Activated CD8-positive, alpha-beta memory T cell treated with anti-CD3 and anti-CD28 coated beads, Interleukin-2, amount 50 U/mL, for 24 hours (primary cell): ENCODE results near the gene DPP7.
"Not testable (repeated sequence)": the region's sequence is repeated elsewhere in the genome, so short reads cannot be mapped to it uniquely, and the experiment has no call there.

Source experiments
- DNase-seq: peaks from one replicate; pipeline ENCODE4 v3.0.0-alpha.2; 2020; ENCODE audit errors: extremely low read depth

The DPP7 gene

GRCh38 chr9:137148242-137148641 lies 33.7 kb upstream of the DPP7 start:
- no peak for DNase-seq

- DNase-seq = no peak
Observed at GRCh38 chr9:137147793-137148160, 33.2 kb upstream of the DPP7 start.

GRCh38 chr9:137147091-137147792 lies 32.7 kb upstream of the DPP7 start:
- no peak for DNase-seq

GRCh38 chr9:137146527-137146918 lies 32.0 kb upstream of the DPP7 start:
- DNase-seq = no peak

- no peak for DNase-seq
Observed at GRCh38 chr9:137145731-137146526, 31.4 kb upstream of the DPP7 start.

- DNase-seq = no peak
Observed at GRCh38 chr9:137143459-137143858, 28.9 kb upstream of the DPP7 start.

- DNase-seq = no peak
Observed at GRCh38 chr9:137141976-137142936, 27.7 kb upstream of the DPP7 start.

- no peak for DNase-seq
Observed at GRCh38 chr9:137141050-137141810, 26.7 kb upstream of the DPP7 start.

- DNase-seq = no peak
Observed at GRCh38 chr9:137140151-137141012, 25.8 kb upstream of the DPP7 start.

- no peak for DNase-seq
Observed at GRCh38 chr9:137139468-137140150, 25.1 kb upstream of the DPP7 start.

GRCh38 chr9:137138722-137139467 lies 24.4 kb upstream of the DPP7 start, which contains the start of gene GRIN1:
Gene GRIN1 (plus strand): TSS chr9:137139154. CDS start chr9:137139487, 333 bp downstream.
- no peak for DNase-seq

- no peak for DNase-seq
Observed at GRCh38 chr9:137138058-137138721, 23.7 kb upstream of the DPP7 start.

- no peak for DNase-seq
Observed at GRCh38 chr9:137136881-137137607, 22.5 kb upstream of the DPP7 start.

GRCh38 chr9:137136261-137136880 lies 21.8 kb upstream of the DPP7 start:
- DNase-seq = no peak

- not testable (repeated sequence) for DNase-seq
Observed at GRCh38 chr9:137135154-137135553, 20.6 kb upstream of the DPP7 start.

GRCh38 chr9:137134191-137134590 lies 19.7 kb upstream of the DPP7 start:
- DNase-seq = no peak

- DNase-seq = no peak
Observed at GRCh38 chr9:137130176-137130755, 15.7 kb upstream of the DPP7 start.
